Measurements from ENCODE around the gene CDC42BPG.

The CDC42BPG gene

DNA sequence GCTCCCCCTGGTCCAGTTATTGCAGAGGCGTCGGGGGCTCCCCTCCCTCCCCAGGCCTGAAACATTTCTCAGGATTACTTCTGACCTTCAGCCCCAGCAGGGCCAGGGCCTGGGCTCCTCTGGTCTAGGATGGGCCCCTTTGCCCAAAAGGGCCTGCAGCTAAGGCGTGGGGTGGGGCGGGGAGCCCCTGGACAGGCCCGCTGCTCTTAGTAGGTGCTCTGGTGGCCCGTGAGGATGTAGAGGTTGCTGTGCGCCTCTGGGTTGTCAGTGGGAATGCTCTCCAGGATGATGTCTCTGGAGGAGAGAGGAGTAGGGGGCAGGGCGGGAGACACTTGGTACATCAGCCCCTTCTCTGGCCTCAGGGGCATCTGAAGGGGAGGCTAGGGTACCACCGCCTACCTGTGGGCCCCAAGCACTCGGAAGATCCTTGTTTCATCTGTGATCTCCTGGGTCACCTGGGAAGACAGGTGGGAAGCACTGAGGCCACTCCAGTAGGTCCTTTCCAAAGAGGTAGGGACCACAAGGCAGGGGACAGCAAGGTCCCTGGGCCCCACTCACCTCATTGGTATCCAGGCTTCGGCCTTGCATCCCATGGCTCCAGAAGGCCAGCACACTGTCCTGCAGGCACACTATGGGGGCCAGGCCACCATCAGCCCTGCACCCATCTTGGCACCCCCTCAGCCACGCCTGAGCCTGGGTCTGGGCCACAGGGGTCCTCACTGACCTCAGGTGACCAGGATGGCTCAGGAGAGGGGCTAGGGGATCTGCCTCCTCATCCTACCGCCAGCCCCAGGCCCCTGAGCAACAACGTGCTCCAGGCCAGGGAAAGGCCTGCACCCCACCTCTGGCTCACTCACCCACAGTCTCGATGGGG, 54.9 kb downstream of the CDC42BPG start:
- no peaks in the 10 kb centered on the region for H3K27me3 ChIP-seq (ENCODE audit: insufficient read depth, low read length, poor library complexity)

GRCh38 chr11:64788321-64789215, 55.9 kb downstream of the CDC42BPG start:
- Histone ChIP-seq H2BK5ac (ENCODE audit: low read length) (no peak overlapping the region), H2BK120ac (ENCODE audit: low read depth, low read length) (no peak overlapping the region), H3K4me2 (ENCODE audit: low read length) (no peak overlapping the region), H3K79me1 (ENCODE audit: low read length) (no peaks in the 10 kb centered on the region), H3K18ac (ENCODE audit: low read length) (no peak overlapping the region), H3K4me3 (ENCODE audit: low read length) (no peak overlapping the region), H3K27ac (ENCODE audit: low read depth, low read length) (no peak overlapping the region), H3K23ac (ENCODE audit: low read length) (no peak overlapping the region), H3K79me2 (ENCODE audit: control insufficient read depth, insufficient read depth, low read length) (no peaks in the 10 kb centered on the region), H4K8ac (ENCODE audit: low read depth, low read length) (no peak overlapping the region), H3K4ac (ENCODE audit: low read depth, low read length) (no peak overlapping the region), H3K56ac (ENCODE audit: low read length) (no peak overlapping the region), H4K5ac (ENCODE audit: low read length) (no peak overlapping the region), H3K36me3 (ENCODE audit: control insufficient read depth, insufficient read depth, low read length) (no peaks in the 10 kb centered on the region), H2BK15ac (replicated peaks; ENCODE audit: low read depth) (no peak overlapping the region), H3K4me1 (ENCODE audit: control insufficient read depth, low read depth, low read length) (no peaks in the 10 kb centered on the region), H3K9ac (ENCODE audit: low read length) (no peak overlapping the region), H2AK5ac (ENCODE audit: low read length) (no peak overlapping the region), H3K27me3 (ENCODE audit: insufficient read depth, low read length, poor library complexity) (no peaks in the 10 kb centered on the region)
- DNase-seq, result no peak
- WGBS (ENCODE audit: extremely low coverage, insufficient coverage, low lambda C conversion rate), result no CpG with 5 or more reads among the region's 9 CpGs

More for the DNA sequence above, 54.9 kb downstream of the CDC42BPG start:
- H2AK5ac ChIP-seq (ENCODE audit: low read length), result no peak overlapping the region
- no peak overlapping the region for H3K4me2 ChIP-seq (ENCODE audit: low read length)
- no peak overlapping the region for H4K5ac ChIP-seq (ENCODE audit: low read length)
- H3K27ac ChIP-seq (ENCODE audit: low read depth, low read length), result no peak overlapping the region
- no peaks in the 10 kb centered on the region for H3K4me1 ChIP-seq (ENCODE audit: control insufficient read depth, low read depth, low read length)
- H3K4me3 ChIP-seq (ENCODE audit: low read length), result no peak overlapping the region
- H3K18ac ChIP-seq (ENCODE audit: low read length), result no peak overlapping the region
- DNase-seq, result no peak
- H3K56ac ChIP-seq (ENCODE audit: low read length), result no peak overlapping the region
- H4K8ac ChIP-seq (ENCODE audit: low read depth, low read length), result no peak overlapping the region
- H3K4ac ChIP-seq (ENCODE audit: low read depth, low read length), result no peak overlapping the region
- no peak overlapping the region for H2BK15ac ChIP-seq (replicated peaks; ENCODE audit: low read depth)
- H3K36me3 ChIP-seq (ENCODE audit: control insufficient read depth, insufficient read depth, low read length), result no peaks in the 10 kb centered on the region
- H2BK5ac ChIP-seq (ENCODE audit: low read length), result no peak overlapping the region
- H3K23ac ChIP-seq (ENCODE audit: low read length), result no peak overlapping the region
- H3K79me2 ChIP-seq (ENCODE audit: control insufficient read depth, insufficient read depth, low read length), result no peaks in the 10 kb centered on the region
- H2BK120ac ChIP-seq (ENCODE audit: low read depth, low read length), result no peak overlapping the region
- H3K79me1 ChIP-seq (ENCODE audit: low read length), result no peaks in the 10 kb centered on the region
- WGBS (ENCODE audit: extremely low coverage, insufficient coverage, low lambda C conversion rate), result no CpG with 5 or more reads among the region's 15 CpGs
- no peak overlapping the region for H3K9ac ChIP-seq (ENCODE audit: low read length)

DNA sequence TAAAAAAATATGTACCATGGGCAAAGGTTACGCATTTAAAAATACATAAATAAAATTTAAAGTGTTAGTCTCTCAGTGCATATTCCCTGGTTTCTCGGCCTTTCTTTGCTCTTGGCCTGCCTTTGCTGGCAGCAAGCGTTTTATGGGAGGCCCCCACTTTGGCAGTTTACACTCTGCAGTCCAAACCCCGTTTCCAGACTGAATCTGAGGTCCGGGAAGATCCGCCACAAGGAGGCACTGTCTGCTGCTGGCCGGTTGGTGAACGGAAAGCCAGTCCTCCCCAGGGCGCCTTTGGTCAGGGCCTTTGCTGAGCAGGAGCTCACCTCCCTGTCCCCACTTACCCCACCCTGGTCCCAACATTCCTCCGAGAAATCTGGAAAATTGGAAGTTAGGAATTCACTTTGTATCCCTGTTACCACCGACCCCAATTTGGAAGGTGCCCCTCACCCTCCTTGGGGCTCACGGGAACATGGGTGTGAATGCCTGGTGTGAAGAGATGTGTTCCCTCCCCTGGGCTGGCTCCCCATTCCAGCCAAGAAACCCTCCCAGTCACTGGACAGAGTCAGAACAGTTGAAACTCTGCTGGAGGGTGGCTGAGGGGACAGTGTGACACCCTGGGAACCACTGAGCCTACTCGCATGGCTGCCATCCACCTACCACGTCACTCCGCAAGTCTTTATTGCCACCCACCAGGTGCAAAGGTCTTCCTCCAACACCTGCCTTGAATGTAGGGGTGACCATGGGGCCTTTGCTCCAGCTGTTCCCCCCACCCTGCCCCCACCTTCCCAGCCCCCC, 56.7 kb downstream of the CDC42BPG start:
- no peak overlapping the region for H3K4me2 ChIP-seq (ENCODE audit: low read length)
- H3K27ac ChIP-seq (ENCODE audit: low read depth, low read length), result no peak overlapping the region
- H2BK120ac ChIP-seq (ENCODE audit: low read depth, low read length), result no peak overlapping the region
- no peaks in the 10 kb centered on the region for H3K79me1 ChIP-seq (ENCODE audit: low read length)
- no peak overlapping the region for H3K4me3 ChIP-seq (ENCODE audit: low read length)
- H2AK5ac ChIP-seq (ENCODE audit: low read length), result no peak overlapping the region
- no peaks in the 10 kb centered on the region for H3K79me2 ChIP-seq (ENCODE audit: control insufficient read depth, insufficient read depth, low read length)
- no peak overlapping the region for H3K23ac ChIP-seq (ENCODE audit: low read length)
- no peak overlapping the region for H2BK5ac ChIP-seq (ENCODE audit: low read length)
- no peak overlapping the region for H4K8ac ChIP-seq (ENCODE audit: low read depth, low read length)
- H3K27me3 ChIP-seq (ENCODE audit: insufficient read depth, low read length, poor library complexity), result no peaks in the 10 kb centered on the region
- no peak overlapping the region for H3K9ac ChIP-seq (ENCODE audit: low read length)
- no peak overlapping the region for H3K4ac ChIP-seq (ENCODE audit: low read depth, low read length)
- H3K36me3 ChIP-seq (ENCODE audit: control insufficient read depth, insufficient read depth, low read length), result no peaks in the 10 kb centered on the region
- H3K18ac ChIP-seq (ENCODE audit: low read length), result no peak overlapping the region
- H3K4me1 ChIP-seq (ENCODE audit: control insufficient read depth, low read depth, low read length), result no peaks in the 10 kb centered on the region
- peak; percentile 65 for DNase-seq
- no peak overlapping the region for H2BK15ac ChIP-seq (replicated peaks; ENCODE audit: low read depth)
- no peak overlapping the region for H4K5ac ChIP-seq (ENCODE audit: low read length)
- no CpG with 5 or more reads among the region's 15 CpGs for WGBS (ENCODE audit: extremely low coverage, insufficient coverage, low lambda C conversion rate)
- H3K56ac ChIP-seq (ENCODE audit: low read length), result no peak overlapping the region

GRCh38 chr11:64786308-64786707, 58.1 kb downstream of the CDC42BPG start:
- H4K8ac ChIP-seq (ENCODE audit: low read depth, low read length), result no peak overlapping the region
- H3K79me1 ChIP-seq (ENCODE audit: low read length), result no peaks in the 10 kb centered on the region
- H3K4me3 ChIP-seq (ENCODE audit: low read length), result no peak overlapping the region
- no peak overlapping the region for H3K56ac ChIP-seq (ENCODE audit: low read length)
- no peak overlapping the region for H2BK120ac ChIP-seq (ENCODE audit: low read depth, low read length)
- H2AK5ac ChIP-seq (ENCODE audit: low read length), result no peak overlapping the region
- H3K79me2 ChIP-seq (ENCODE audit: control insufficient read depth, insufficient read depth, low read length), result no peaks in the 10 kb centered on the region
- H3K23ac ChIP-seq (ENCODE audit: low read length), result no peak overlapping the region
- no peak overlapping the region for H2BK15ac ChIP-seq (replicated peaks; ENCODE audit: low read depth)
- no peak overlapping the region for H3K18ac ChIP-seq (ENCODE audit: low read length)
- no peak overlapping the region for H3K4me2 ChIP-seq (ENCODE audit: low read length)
- WGBS (ENCODE audit: extremely low coverage, insufficient coverage, low lambda C conversion rate), result no CpG with 5 or more reads among the region's 10 CpGs
- H3K4ac ChIP-seq (ENCODE audit: low read depth, low read length), result no peak overlapping the region
- H3K9ac ChIP-seq (ENCODE audit: low read length), result no peak overlapping the region
- no peak overlapping the region for H2BK5ac ChIP-seq (ENCODE audit: low read length)
- H4K5ac ChIP-seq (ENCODE audit: low read length), result no peak overlapping the region
- H3K27ac ChIP-seq (ENCODE audit: low read depth, low read length), result no peak overlapping the region
- no peaks in the 10 kb centered on the region for H3K36me3 ChIP-seq (ENCODE audit: control insufficient read depth, insufficient read depth, low read length)
- no peak for DNase-seq
- no peaks in the 10 kb centered on the region for H3K4me1 ChIP-seq (ENCODE audit: control insufficient read depth, low read depth, low read length)
- no peaks in the 10 kb centered on the region for H3K27me3 ChIP-seq (ENCODE audit: insufficient read depth, low read length, poor library complexity)

GRCh38 chr11:64784813-64785581, 59.5 kb downstream of the CDC42BPG start:
- H3K79me2 ChIP-seq (ENCODE audit: control insufficient read depth, insufficient read depth, low read length), result no peaks in the 10 kb centered on the region
- WGBS (ENCODE audit: extremely low coverage, insufficient coverage, low lambda C conversion rate), result no CpG with 5 or more reads among the region's 12 CpGs

More at GRCh38 chr11:64784813-64785581, 59.5 kb downstream of the CDC42BPG start:
- H2AK5ac ChIP-seq (ENCODE audit: low read length), result no peak overlapping the region
- no peak for DNase-seq
- H3K4me1 ChIP-seq (ENCODE audit: control insufficient read depth, low read depth, low read length), result no peaks in the 10 kb centered on the region
- H3K18ac ChIP-seq (ENCODE audit: low read length), result no peak overlapping the region
- H2BK5ac ChIP-seq (ENCODE audit: low read length), result no peak overlapping the region
- no peak overlapping the region for H3K23ac ChIP-seq (ENCODE audit: low read length)
- H3K4me3 ChIP-seq (ENCODE audit: low read length), result no peak overlapping the region
- H4K8ac ChIP-seq (ENCODE audit: low read depth, low read length), result no peak overlapping the region
- H3K4me2 ChIP-seq (ENCODE audit: low read length), result no peak overlapping the region
- no peak overlapping the region for H3K4ac ChIP-seq (ENCODE audit: low read depth, low read length)
- no peaks in the 10 kb centered on the region for H3K79me1 ChIP-seq (ENCODE audit: low read length)
- no peaks in the 10 kb centered on the region for H3K27me3 ChIP-seq (ENCODE audit: insufficient read depth, low read length, poor library complexity)
- H2BK15ac ChIP-seq (replicated peaks; ENCODE audit: low read depth), result no peak overlapping the region
- no peak overlapping the region for H3K9ac ChIP-seq (ENCODE audit: low read length)
- H4K5ac ChIP-seq (ENCODE audit: low read length), result no peak overlapping the region
- no peak overlapping the region for H3K56ac ChIP-seq (ENCODE audit: low read length)
- H2BK120ac ChIP-seq (ENCODE audit: low read depth, low read length), result no peak overlapping the region
- no peaks in the 10 kb centered on the region for H3K36me3 ChIP-seq (ENCODE audit: control insufficient read depth, insufficient read depth, low read length)
- no peak overlapping the region for H3K27ac ChIP-seq (ENCODE audit: low read depth, low read length)
